Measurements from ENCODE around the gene TSFM. TPM values are rescaled to one million over a fixed set of nuclear protein-coding genes. Genes with fewer than 3 reads are reported as not detected.
"Not testable (repeated sequence)": the region's sequence is repeated elsewhere in the genome, so short reads cannot be mapped to it uniquely, and the experiment has no call there.

TSFM gene
- total RNA-seq, 1 donor from 2014 or later, result 34.4 TPM

DNA sequence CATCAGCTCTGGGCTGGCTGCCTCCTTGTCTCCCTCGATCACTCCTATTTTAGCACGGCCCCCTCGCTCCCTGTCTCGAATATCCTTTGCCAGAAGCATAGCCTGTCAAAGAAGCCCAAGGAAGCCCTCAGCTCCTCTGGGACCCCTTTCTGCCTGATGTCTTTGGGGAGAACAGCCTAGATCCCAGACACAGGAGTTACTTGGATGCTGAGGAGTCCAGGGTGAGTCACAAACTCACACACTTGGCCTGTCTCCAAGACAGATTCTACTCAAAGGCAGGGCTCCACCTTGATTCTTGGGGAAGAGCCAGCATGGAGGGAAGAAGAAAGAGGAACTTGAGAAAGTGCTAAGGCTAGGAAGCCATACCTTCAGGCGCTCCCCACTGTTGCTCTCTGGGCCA is 27.9 kb downstream of the TSFM start:
- intact Hi-C loops (cut with micrococcal nuclease), result no loop called here

GRCh38 chr12:57811028-57811755 is 28.6 kb downstream of the TSFM start:
- intact Hi-C loops (cut with micrococcal nuclease), result no loop called here

DNA sequence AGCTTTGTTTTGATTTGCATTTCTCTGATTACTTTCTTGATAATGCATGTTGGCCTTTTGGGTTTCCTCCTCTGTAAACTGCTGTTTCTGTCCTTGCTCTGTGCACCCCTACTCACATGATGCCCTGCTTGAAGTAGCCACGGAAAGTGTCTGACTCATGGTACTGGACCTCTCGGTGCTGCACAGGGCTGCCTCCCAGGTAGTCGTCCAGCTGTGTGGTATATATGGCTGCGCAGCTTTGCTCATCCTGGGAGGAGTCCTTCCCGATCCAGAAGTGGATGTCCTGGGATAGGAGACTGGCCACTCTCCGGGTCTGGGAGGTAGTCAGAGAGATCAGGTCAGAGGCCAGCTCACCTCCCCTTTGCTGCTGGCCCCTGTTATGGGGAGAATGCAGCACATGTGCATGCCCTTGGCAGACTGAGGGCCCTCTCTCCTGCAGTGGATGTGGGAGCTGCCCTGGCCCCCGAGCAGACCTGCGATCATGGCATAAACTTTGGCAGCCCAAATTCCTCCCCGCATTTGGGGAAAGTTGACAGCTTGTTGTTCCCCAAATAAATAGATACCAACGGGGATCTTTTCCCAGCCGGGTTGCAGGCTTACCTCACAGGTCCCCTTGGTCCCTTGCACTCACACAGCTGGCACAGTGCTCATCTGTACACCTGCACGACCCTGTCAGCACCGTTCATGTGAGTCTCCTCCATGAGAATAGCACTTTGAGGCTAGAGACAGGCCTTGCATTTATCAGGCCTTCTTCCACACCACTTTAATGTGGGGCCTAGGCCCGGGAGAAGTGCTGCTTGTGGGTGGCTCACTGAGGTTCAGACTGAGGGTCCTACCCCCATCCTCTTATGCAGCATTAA is 30.8 kb downstream of the TSFM start:
- intact Hi-C loops (cut with micrococcal nuclease), result no loop called here

DNA sequence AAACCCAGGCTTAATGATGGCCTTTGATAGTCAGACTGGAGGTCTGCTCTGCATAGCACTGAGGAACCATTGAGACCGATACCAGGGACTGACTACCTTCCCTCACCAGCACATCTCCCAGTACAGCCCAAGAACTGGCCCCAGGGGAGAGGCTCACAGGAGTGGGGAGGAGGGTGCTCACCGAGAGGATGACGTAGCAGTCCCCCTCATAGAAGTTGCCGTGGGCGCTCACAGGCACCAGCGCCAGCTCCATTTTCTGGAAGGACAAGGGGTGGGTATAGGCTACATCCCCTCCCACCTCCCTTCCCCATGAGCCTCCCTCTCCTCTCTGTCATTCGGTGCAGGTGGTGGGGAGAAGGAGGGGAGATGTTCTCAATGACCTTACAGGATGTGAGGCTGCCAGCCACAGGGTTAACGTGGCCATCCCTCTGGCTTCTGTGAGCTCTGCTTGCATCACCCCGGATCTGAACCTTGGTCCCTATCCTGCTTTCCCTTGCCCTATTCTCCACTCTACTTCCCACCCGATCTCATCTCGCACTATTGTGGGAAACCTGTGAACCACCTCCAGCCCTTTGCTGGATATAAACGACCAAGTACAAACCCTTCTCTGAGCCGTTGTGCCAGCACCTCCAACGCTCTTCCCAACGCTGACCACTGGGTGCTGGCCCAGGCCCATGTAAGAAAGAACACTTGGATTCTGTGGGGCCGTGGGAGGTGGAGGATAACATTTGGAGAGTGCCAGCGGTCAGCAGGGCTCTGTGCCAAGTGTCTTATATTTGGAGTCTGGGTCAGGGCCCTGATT is 31.6 kb downstream of the TSFM start:
- intact Hi-C loops (cut with micrococcal nuclease), result no loop called here

DNA sequence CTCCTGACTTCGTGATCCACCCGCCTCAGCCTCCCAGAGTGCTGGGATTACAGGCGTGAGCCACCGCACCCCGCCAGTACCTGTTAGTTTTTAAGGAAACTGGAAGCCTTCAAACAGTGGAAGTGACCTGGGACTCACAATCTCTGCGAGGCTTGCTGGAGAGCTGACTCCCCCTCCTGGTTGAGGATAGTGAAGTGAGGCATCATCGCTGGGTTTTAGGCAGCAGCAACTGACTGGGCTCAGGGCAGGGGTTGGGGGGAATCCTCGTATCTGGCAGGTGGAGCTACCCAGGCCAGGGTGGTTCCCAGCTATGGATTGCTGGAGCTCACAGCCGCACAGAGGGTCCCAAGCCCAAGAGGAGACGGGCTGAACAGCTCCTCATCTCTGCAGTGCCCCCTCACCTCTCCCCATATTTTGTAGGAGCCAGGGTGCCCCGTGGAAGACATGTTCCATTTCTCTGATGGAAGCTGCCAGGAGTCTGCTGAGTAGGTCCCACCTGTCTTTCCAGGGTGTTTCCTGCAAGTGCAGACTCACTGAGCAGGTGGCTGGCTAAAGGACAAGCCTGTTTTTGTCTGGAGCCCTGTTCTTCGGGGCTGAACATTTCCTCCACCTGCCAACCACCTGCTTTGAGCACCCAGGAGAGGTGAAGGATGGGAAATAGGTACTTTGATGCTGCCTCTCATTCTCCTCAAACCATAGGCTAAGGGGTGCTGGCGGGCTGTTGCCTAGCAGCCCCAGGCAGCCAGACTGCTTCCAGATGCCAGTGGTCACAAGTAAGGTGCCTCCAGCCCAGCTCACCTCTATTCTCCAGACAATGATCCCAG is 32.8 kb downstream of the TSFM start:
- intact Hi-C loops (cut with micrococcal nuclease), result no loop called here

DNA sequence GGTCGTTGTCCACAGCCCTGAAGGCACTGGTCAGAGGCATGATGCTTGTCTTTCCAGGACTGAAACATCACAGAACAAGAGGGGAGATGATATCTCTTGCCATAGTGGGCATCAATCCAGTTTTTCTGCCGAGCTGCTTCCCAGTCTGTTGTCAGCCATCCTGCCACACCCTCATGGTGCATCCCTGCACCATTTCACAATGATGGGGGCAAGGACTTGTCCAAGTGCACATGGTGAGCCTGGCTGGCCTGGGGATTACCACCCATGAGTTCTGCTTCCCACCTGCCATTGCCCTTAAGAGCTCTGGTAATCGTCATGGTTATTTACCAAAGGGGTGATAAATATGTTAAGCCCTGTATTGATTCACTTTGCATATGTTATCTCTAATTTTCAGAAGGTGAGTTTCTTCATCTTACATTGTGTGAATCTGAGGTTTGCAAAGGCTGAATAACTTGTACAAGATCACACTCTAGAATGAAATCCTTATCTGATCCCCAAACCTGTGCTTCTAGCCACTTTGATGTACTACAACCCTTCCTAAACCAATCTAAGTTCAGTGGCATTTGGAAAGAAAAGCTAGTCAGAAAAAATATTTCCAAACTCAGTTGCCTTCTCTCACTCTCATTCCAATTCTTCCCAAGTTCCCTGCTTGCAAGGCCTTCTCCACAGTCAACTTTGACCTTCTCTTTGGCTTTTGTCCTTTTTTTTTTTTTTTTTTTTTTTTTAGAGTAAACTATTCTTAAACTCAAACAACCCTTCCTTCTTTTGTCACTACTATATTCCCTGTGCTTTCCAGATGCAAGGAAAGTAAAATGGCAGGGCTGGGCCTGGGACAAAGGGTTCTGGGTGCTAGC is 33.6 kb downstream of the TSFM start:
- intact Hi-C loops (cut with micrococcal nuclease), result no loop called here

- intact Hi-C loops (cut with micrococcal nuclease), result no loop called here
Observed at GRCh38 chr12:57816855-57817151, 34.2 kb downstream of the TSFM start.

GRCh38 chr12:57817261-57817989 is 34.8 kb downstream of the TSFM start:
- intact Hi-C loops (cut with micrococcal nuclease), result no loop called here

DNA sequence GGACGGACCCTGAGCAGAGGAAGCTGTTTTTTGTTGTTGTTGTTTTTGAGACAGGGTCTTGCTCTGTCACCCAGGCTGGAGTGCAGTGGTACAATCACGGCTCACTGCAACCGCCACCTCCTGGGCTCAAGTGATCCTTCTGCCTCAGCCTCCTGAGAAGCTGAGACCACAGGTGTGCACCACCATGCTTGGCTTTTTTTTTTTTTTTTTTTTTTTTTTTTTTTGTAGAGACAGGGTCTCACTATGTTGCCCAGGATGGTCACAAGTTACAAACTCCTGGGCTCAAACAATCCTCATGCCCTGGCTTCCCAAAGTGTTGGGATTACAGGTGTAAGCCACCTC is 35.4 kb downstream of the TSFM start:
- intact Hi-C loops (cut with micrococcal nuclease), result not testable (repeated sequence)

DNA sequence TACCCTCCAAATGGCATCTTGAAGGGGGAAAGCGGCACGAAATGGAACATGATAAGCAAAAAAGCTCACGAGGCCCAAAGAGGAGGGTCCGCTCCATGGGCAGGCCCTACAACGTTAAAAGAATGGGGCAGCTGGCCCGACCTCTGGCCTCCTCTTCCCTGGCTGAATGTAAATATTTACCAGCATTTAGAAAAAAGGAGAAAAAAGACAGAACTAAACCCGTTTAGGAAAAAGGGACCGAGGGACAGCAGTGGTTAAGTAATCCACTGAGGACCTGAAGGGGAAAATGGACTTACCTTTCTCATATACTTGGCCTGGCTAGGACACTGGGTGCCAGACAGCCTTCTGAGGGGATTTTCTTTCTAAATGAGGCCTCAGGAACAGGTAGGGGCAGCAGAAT is 37.5 kb downstream of the TSFM start:
- intact Hi-C loops (cut with micrococcal nuclease), result not testable (repeated sequence)

DNA sequence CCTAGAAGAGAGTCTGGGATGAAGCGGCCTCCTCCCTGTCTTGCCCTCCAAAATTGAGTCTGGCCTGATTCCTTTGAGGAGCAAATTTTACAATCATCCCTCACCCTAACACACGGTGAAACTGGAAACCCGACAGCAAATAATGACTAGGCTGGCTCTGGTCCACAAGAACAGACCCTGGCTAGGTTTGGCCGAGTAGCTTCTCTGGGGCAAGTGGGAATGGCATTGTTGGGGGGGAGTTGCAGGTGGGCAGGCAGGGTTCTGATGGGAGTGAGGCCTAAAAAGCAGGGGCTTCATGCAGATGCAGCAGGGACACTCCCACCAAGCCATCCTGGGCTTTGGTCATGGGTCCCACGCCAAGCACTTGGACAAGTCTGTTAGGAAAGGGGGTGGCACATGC is 38.4 kb downstream of the TSFM start:
- intact Hi-C loops (cut with micrococcal nuclease), result not testable (repeated sequence)

GRCh38 chr12:57821474-57822214 is 39.1 kb downstream of the TSFM start:
- intact Hi-C loops (cut with micrococcal nuclease), result no loop called here

GRCh38 chr12:57822392-57823130 is 40.0 kb downstream of the TSFM start:
- intact Hi-C loops (cut with micrococcal nuclease), result no loop called here

DNA sequence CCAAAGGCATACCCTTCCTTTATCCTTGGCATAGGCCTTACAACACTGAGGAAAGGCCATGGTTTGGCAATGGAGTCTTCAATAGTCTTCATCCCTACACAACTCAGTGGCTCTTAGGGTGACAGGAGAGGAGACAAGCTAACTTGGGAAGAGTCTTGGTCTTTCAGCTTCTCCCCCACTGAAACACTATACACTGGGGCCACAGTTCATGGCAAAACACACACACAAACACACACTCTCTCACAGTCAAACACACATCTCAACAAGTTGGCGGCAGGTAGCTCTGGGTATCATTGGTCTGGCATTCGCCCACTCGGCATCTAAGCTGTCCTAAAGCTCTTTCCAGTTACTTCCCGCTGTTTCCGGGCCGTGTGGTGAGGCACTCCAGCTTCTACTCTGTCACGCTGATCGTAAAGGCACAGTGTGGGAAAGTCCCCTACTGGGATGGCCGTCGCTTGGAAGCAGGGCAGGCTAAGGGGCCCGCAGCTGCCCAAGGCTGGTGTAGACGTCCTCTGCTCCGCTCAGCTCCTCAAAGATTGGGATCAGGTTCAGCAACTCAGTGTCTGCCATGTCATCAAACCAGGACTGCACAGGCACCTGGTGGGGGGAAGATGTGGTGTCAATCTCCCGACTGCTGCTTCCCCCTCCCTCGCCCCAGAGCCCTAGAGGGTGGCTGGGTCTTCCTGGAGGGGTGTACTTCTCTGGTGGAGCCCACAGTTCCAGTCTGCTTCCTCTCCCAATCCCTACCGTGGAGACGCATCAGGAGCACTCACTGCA is 40.7 kb downstream of the TSFM start:
- intact Hi-C loops (cut with micrococcal nuclease), result no loop called here

DNA sequence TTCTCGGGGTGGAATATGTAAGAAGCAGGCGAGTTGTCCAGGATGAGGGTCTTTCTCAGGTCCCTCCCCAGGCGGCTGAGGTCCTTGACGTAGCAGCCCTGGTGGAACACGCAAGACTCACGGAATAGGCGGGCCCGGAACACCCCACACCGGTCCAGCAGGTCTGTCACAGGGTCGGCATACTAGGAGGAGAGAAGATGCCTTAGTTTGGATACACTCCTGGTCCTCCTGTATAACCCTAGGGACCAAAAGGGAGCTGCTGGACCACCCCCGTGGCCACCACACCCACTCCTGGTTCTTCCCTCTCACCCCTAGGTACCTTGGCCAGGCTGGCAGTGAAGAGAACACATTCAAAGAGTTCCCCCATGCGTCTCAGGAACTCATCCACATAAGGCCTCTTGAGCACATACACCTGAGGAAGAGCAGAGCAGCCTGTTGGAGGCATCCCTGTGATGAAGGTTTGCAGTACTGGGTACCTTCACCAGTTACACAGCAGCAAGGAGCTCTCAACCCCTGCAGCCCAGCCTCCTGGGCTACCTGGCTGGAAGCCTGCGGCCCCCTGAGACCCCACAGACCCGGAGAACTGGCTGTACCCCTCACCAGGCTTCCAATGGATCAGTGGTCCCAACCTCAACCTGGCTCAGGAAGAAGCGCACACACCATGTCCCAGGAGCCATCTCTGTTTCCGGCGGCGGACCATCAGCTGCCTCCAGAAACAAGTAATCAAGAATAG is 41.5 kb downstream of the TSFM start:
- intact Hi-C loops (cut with micrococcal nuclease), result no loop called here

GRCh38 chr12:57825451-57825850 is 42.9 kb downstream of the TSFM start:
- intact Hi-C loops (cut with micrococcal nuclease), result no loop called here

DNA sequence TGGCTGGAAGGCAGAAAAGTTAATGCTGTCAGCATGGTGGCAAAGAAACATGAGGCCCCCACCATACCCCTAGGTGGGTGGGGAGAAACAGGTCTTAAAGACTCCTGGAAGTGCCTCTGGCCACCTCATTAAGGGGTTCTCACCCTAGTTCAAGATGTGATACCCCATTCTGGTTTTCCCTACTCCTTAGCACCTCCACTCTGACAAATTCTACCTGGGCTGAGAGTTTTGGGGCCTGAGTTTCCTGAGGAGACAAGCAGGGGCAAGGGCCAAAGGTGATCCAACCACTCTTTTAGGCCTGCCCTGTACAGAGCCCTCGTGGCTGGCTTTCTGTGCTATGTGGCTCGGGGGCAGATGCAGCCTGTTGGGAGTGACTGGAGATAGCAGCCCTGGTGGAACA is 43.8 kb downstream of the TSFM start:
- intact Hi-C loops (cut with micrococcal nuclease), result no loop called here

Measured in T-helper 1 cell treated with Interleukin-12 subunit alpha and Interleukin-12 subunit beta and Interleukin-4 antibody, amounts not matched to agents 30 ng/mL and 1 ng/mL, for 36 hours (primary cell).